GM12865 (cell line): ENCODE results near the gene TENM3.

Experiments used
- DNase-seq: peaks from one replicate; pipeline ENCODE4 v3.0.0; 2010; ENCODE audit warnings: low read depth
- H3K4me3 ChIP-seq: 2 replicates; pipeline ENCODE4 v1.5.1; 2011; ENCODE audit warnings: mild to moderate bottlenecking, low read depth, low read length, control low read depth
- TF ChIP-seq, protein P1 (sequence below): IDR thresholded peaks from 2 replicates; pipeline ENCODE4 v1.5.1; 2011; ENCODE audit warnings: low read length, control low read depth, low read depth, inconsistent platforms; ENCODE audit not compliant: insufficient read depth; ENCODE audit errors: missing control alignments

The TENM3 gene

GRCh38 chr4:182216005-182216404, 27.2 kb upstream of the TENM3 start:
- TF ChIP-seq, protein P1, sequence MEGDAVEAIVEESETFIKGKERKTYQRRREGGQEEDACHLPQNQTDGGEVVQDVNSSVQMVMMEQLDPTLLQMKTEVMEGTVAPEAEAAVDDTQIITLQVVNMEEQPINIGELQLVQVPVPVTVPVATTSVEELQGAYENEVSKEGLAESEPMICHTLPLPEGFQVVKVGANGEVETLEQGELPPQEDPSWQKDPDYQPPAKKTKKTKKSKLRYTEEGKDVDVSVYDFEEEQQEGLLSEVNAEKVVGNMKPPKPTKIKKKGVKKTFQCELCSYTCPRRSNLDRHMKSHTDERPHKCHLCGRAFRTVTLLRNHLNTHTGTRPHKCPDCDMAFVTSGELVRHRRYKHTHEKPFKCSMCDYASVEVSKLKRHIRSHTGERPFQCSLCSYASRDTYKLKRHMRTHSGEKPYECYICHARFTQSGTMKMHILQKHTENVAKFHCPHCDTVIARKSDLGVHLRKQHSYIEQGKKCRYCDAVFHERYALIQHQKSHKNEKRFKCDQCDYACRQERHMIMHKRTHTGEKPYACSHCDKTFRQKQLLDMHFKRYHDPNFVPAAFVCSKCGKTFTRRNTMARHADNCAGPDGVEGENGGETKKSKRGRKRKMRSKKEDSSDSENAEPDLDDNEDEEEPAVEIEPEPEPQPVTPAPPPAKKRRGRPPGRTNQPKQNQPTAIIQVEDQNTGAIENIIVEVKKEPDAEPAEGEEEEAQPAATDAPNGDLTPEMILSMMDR = no peak
- H3K4me3 ChIP-seq = no peak overlapping the region
- DNase-seq = no peak

DNA sequence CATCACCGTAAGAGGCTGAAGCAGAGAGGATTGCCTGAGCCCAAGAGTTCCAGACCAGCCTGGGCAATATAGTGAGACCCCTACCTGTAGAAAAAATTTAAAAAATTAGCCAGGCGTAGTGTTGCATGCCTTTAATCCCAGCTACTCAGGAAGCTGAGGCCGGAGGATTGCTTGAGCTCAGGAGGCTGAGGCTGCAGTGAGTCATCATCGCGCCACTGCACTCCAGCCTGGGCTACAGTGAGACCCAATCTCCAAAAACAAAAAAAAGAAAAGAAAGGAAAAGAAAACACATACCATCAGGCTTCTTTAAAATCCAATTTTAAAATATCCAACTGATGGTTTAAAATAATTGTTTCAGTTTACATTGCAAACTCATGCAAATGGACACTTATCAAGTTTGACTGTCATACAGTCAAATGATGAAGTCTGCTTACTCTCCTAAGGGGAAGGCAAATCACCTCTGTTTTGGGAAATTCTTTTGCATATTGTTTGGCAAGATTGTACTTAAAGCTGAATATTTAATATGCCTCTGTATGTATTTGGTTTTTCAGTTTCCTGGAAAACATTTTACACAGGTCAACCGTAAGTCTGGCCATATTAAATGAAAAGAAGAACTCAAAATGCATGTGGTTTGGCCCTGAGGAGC, 23.7 kb upstream of the TENM3 start:
- no peak overlapping the region for H3K4me3 ChIP-seq
- DNase-seq = no peak
- TF ChIP-seq, protein P1 = no peak

- no peak overlapping the region for H3K4me3 ChIP-seq
- DNase-seq = no peak
- TF ChIP-seq, protein P1 = no peak
Measured at GRCh38 chr4:182221987-182222386, 21.2 kb upstream of the TENM3 start.

DNA sequence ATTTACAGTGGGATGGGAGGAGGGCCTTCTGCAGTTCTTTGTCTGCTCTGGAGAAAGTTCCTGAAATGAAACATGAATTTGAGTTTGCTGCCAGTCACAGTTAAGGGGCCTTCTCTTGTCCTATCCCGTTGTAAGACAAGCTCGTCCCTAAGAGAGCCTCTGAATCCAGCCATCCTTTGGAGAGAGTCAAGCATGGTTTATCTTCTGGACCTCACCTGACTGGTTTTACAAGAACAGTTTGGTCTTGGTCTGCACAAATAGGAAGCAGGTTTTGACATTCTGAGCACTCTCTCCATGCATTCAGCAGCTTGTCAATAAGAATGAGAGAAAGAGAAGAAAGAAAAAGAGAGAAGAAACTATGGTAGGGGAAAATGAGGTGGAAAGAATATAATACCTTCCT, 20.4 kb upstream of the TENM3 start:
- TF ChIP-seq, protein P1 = no peak
- DNase-seq = no peak
- no peak overlapping the region for H3K4me3 ChIP-seq

DNA sequence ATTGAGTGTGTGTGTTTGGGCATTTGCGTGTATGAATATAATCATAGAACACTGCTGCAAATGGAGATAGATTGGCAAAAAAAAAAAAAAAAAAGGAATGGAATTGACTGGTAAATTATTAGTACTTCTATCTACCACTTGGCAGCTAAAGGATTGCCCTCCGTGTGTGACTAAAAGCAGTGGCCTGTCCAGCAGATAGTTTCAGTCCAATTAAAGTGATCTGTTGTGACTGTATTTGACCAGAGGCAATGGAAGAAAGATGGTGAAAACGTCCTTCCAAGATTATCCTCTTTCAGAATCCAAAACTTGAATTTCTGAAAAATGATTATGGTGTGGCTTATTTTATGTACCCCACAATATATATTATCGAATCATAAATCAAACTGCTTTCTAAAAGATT, 19.5 kb upstream of the TENM3 start:
- no peak overlapping the region for H3K4me3 ChIP-seq
- TF ChIP-seq, protein P1 = no peak

GRCh38 chr4:182224192-182224850, 18.9 kb upstream of the TENM3 start:
- no peak for DNase-seq
- H3K4me3 ChIP-seq = no peak overlapping the region
- TF ChIP-seq, protein P1 = no peak

More for the DNA sequence above, 19.5 kb upstream of the TENM3 start:
- no peak for DNase-seq
